ENCODE measurements around the gene AP2A2. TPM values are rescaled to one million over a fixed set of nuclear protein-coding genes. Genes with fewer than 3 reads are reported as not detected.

Gene AP2A2
- total RNA-seq, 4 donors from 2014 or later, result 79.2 to 115 (median 110) TPM

- TF ChIP-seq CTCF (IDR thresholded peaks at IDR 0.05; ENCODE audit: low read depth), result no peak
Observed at GRCh38 chr11:944711-945470, 19.2 kb downstream of the AP2A2 start.

DNA sequence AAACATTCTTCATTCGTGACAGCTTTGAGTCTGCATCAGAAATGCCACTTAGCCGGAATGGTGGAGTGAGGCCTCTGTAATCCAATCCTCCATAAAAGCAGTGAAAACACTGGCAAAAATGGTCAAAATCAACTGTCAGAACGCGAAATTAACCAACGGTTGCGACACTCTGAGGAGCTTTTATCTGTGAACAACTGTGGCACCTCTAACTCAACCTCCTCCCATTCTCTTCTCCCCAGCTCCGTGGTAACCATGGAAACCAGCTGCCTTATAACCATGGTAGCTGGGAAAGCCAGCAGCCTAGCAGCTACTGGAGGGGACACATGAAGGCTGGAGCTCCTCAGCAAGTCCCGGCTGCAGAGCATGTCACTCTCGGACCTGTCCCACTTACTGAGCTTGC, 20.3 kb downstream of the AP2A2 start:
- no peak for TF ChIP-seq CTCF (IDR thresholded peaks at IDR 0.05; ENCODE audit: low read depth)

GRCh38 chr11:947744-948143, 22.1 kb downstream of the AP2A2 start:
- TF ChIP-seq CTCF (IDR thresholded peaks at IDR 0.05; ENCODE audit: low read depth), result no peak

DNA sequence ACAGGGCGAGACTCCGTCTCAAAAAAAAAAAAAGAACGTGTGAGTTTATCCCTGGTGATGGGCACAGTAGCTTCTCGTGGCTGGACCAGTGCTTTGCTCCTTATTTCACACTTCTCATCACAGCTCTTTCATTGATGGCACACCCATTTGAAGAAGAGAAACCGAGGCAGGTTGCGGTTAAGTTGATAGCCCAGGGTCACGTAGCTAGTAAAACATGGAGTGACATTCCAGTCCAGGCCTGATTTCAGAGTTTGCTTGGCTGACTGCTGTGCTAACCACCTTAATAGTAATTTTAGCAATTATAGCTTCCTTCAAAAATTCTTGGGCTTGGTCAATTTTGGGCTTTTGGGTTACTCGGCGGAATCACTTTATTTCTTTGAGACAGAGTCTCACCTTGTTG, 25.8 kb downstream of the AP2A2 start:
- no peak for TF ChIP-seq CTCF (IDR thresholded peaks at IDR 0.05; ENCODE audit: low read depth)

DNA sequence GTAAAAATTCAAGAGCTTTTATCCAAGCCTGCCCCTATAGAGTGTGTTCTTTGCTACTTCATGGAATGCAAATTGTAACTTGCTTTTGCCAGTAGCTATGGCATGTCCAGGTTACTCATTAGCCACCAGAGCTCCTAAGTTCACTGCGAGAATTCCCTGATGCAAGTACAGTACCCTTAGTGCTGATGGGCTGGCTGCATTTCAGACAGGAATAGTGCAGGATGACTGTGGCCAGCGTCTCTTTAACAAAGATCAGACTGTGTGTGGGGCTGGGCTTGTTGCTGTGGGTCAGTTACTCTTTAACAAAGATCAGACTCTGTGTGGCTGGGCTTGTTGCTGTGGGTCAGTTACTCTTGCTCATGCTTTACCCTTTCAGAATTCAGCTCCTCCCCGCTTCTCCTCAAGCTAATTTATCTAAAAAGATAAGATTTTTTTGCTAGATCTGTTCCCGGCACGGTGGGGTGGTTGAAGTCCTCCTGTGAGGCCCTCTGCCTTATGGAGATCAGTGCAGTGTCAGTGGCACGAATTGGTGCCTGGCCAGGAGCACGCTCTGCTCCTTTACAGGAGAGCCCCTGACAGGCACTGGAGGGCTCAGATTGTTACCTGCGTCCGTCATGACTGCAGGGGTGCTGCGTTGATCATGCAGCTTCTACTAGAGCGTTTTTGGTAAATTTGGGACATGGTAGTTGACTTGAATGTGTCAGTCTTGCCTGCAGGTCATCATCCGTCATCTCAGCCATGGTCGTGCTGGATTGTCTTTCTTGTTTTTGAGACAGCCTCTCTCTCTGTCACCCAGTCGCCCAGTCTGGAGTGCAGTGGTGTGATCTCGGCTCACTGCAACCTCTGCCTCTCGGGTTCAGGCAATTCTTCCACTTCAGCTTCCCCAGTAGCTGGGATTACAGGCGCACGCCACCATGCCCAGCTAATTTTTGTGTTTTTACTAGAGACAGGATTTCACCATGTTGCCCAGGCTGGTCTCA, 27.0 kb downstream of the AP2A2 start:
- TF ChIP-seq CTCF (IDR thresholded peaks at IDR 0.05; ENCODE audit: low read depth), result no peak

DNA sequence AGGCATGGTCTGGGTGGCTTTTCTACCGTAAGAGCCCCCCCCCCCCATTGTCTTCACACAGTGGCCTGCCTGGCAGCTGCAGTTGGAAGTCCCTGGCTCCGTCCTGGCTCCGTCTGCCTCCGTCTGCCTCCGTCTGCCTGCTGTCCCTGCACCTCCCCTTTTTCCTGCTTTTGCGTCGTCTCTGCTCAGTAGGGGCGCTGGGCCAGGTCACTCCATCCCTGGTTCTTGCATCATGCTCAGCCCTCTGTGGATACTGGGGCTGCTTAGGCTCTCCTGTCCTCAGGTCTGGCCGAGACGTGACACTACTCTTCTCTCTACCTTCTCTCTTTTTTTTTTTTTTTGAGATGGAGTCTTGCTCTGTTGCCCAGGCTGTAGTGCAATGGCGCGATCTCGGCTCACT, 27.8 kb downstream of the AP2A2 start:
- no peak for TF ChIP-seq CTCF (IDR thresholded peaks at IDR 0.05; ENCODE audit: low read depth)
